Activated CD4-positive, alpha-beta T cell treated with anti-CD3 and anti-CD28 coated beads, Interleukin-2, Interleukin-6, amounts not matched to agents 100 ng/mL and 50 ng/mL, durations not matched to agents 16 hours and 8 hours (primary cell): ENCODE results near the gene INSL3.

Experiments used
- DNase-seq: peaks from one replicate; pipeline ENCODE4 v3.0.0-alpha.2; 2020

Gene INSL3

DNA sequence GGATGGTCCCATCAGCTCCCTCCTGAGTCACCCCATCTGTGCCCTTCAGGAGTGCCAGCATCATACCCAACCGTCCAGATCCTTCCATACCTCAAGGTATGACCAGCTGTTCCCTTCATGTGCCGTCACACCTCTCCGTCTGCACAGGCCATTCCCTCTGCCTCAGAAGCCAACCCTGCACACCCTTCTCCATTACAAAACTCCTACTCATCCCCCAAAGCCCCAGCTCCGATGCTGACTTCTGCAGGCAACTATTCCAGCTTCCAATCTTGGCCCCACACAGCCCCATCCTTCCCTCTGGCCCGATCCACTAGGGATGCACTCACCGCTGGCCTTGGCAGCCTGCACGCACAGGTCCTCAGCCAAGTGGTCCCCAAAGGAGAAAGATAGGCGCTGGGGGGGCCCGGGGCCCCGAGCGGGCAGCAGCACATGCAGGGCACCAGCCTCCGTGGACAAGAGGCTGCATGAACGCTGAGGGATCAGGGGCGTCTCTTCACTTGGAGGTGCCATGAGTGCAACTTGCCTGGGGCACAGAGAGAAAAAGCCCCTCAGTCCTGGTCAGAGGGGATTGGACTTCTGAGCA is 22.7 kb upstream of the INSL3 start:
- no peak for DNase-seq

DNA sequence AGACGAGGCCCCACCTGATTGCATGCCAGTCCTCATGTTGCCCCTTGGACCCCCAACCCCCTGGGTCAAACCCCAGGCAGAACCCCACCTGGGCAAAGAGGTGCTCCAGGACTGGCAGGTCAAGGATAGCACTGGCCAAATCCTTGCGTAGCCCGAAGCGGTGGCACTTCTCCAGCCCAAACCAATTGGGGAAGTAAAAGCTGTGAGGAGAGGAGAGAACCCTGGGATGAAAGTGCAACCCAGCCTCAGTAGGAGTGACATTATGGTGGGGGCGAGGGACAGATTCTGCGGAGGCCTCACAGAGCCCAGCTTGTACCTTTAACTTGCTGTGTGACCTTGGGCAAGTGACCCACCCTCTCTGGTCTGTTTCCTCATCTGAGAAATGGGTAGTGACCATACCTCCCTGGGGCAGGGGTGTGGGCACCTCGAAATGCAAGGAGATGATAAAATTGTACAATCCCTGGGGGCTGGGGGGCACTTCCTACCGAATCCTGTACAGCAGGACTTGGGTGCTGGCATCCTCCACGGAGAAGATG is 22.0 kb upstream of the INSL3 start:
- DNase-seq = no peak

- no peak for DNase-seq
Observed at GRCh38 chr19:17842663-17843291, 21.5 kb upstream of the INSL3 start.

DNA sequence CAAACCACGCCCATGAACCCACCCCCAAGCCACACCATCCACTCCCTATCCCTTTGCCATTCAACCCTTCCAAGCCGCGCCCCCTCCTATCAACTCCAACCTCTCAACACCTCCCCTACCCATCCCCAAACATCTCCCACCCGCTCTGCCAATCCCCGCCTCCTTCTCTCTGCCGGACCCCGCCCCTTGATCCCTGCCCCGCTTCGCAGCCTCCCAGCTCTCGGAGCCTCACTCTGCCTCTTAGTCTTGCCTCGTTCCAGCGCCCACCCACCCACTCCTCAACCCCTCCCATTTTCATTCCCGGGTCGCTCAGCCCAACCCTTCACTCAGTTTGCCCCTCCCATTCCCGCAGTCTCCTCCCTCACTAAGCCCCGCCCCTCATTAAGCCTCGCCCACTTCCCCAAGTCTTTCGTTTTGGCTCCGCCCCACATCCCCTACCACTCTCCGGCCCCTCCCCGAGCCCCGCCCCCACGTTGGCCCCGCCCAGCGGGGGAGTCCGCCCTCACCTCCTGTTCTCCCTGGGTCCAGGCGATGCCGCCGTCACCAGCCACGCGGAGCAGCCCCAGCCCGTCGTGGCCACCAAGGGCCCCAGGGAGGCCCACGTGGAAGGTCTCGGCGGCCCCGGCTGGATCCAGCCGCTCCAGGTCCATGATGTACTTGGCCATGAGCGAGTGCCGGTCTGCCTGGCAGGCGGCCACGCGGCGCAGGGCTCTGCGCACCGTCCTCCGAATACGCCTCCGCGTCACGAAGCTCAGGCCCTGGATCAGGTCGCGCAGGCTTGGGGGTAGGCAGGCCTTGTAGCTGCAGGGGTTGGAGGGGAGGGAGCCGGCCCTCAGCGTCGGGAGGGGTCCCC is 20.7 kb upstream of the INSL3 start:
- DNase-seq = peak; percentile 80

- no peak for DNase-seq
Observed at GRCh38 chr19:17841371-17841809, 20.1 kb upstream of the INSL3 start.

- no peak for DNase-seq
Observed at GRCh38 chr19:17840019-17840418, 18.7 kb upstream of the INSL3 start.

DNA sequence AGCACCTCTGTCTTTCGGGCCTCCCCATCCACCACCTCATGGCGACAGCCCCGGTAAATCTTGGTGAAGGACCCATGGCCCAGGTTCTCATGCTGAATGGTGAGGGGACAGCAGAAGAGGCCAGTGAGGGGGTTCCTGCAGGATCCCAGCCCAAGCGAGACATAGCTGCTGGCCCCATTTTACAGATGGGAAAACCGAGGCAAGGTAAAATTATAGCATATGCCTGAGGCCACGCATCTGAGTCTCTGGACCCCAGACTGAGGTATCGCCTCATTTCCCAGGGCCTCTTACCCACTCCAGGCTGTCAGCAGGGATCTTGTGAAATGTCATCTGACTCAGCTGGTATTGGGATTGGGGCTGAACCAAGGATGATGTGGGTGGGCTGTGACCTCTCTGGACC is 16.7 kb upstream of the INSL3 start:
- no peak for DNase-seq

- DNase-seq = no peak
Observed at GRCh38 chr19:17836530-17836929, 15.2 kb upstream of the INSL3 start.

- no peak for DNase-seq
Observed at GRCh38 chr19:17835182-17836006, 14.1 kb upstream of the INSL3 start.

DNA sequence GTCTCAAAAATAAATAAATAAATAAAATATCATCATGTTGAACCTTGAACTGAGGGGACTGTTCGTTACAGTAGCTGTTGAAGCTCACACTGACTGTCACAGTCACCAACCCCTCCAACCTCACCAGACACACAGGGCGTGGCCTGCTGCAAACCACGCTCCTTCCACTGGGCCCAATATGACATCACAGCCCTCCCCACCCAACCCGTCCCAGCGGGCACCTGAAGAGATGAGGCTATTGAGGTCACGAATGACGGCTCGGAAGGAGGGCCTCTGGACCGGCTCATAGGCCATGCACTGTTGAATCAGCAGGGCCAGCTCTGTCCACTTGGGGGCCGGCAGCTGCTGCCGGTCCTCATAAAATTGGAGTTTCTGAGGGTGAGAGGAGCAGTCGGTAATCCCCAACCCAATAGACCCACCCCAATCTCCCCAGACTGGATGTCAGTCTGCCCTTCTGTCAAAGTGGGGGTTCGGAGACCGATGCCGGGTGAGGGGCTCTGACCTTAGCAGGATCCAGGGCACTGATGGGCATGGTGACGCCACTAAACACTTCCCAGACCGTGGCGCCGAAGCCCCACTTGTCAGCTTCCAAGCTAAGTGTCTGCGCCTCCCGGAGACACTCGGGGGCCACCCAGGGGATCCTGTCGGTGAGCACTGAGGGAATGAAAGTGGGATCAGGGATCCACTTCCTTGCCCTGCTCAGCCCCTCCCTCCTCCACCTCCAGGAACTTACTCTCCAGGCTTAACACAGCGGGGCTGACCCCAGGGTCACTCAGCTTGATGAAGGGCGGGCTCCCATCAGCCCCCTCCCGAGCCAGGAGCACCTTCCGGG is 13.2 kb upstream of the INSL3 start:
- peak; percentile 26 for DNase-seq

GRCh38 chr19:17832443-17833208 is 11.3 kb upstream of the INSL3 start:
- DNase-seq = no peak

- no peak for DNase-seq
Observed at GRCh38 chr19:17831419-17831888, 10.1 kb upstream of the INSL3 start.

GRCh38 chr19:17830567-17831418 is 9.5 kb upstream of the INSL3 start:
- DNase-seq = peak; percentile 67

GRCh38 chr19:17829855-17830566 is 8.7 kb upstream of the INSL3 start:
- no peak for DNase-seq

DNA sequence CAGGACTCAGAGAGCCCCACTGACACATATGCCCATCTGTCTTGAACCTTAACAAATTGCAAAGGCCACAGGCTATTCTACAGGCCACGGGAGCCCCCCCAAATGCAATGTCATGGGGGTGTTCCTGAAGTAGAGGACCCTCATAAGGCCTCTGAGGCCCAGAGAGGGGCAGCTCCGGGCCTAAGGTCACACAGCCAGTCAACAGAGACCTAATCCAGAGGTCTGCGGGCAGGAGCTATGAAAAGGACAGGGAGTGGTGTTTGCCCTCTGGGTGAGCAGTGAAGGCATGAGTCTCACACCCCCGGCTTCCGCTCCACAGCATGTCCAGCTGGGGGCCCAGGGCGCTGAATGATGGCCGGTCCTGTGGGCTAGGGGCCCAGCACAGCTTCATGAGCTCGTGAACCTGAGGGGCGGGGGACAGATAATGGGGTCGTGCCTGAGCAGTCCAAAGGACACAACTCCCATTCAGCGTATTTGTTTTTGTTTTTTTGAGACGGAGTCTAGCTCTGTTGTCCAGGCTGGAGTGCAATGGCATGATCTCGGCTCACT is 5.3 kb upstream of the INSL3 start:
- DNase-seq = no peak

DNA sequence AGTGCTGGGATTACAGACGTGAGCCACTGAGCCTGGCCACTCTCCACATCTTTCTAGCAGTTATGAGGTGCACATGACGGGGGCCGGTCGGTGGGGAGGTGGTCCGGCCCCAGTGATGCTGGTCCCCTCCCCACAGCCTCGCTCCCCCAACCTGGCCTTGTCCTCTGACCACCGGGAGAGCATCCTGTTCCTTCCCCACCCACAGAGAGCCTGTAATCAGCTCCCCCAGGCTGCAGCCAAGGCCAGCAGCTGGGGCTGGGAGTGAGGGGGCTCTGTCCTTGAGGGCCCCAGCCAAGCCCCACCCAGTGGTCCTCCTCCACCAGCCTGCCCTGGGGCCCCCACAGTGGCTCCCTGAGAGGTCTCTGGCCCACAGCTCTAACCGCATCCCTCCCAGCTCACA is 3.0 kb upstream of the INSL3 start:
- no peak for DNase-seq

GRCh38 chr19:17817668-17818363 is 3.5 kb downstream of the INSL3 start:
- no peak for DNase-seq

DNA sequence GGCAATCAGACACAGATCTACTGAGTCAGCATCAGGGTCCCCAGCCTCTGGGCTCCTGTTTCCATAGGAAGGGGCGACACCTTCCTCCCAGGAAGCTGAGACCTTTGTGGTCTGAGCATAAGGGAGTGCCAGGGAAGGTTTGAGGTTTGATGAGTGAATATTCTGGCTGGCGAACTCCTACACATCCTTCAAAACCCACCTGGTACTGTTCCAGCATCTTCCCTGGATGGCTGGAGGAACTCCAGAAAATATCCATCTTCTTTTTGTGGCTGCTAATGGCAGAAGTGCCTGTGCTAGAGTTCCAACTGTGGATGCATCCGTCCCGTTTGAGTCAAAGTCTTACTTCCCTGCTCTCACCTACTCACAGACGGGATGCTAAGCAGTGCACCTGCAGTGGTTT is 9.2 kb downstream of the INSL3 start:
- DNase-seq = no peak
